ENCODE measurements around the gene ABAT. TPM values are rescaled to one million over a fixed set of nuclear protein-coding genes. Genes with fewer than 3 reads are reported as not detected.
A peak's percentile ranks its signal among the peaks of the same experiment; 100 is the strongest.

Gene ABAT
- polyA plus RNA-seq, 4 donors, result 13.4 to 41.6 (median 34.6) TPM

DNA sequence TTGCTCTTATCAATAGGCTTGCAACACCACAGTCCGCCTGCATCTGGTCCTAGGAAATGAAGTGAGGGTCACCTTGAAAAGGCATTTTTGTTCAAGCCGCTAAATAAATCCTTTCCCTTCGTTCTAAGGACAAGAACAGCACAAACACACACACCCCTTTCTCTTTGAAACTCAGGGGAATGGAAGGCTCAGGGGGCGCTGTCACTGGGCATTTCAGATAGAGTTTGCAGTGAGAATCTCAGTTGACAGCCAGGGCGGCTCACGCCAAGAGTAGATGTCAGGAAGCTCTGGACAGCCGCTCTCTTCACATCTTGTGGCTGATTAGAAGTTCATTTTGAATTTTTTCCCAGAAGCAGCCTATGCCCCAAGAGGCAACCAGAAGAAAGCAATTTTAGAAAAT, 39.8 kb downstream of the ABAT start:
- no peak for FAIRE-seq
- no peaks in the 10 kb centered on the region for H3K27me3 ChIP-seq (ENCODE audit: control insufficient read depth in 3 of 3, insufficient read depth in 3 of 3, low read length in 3 of 3)

GRCh38 chr16:8714807-8715206, 40.4 kb downstream of the ABAT start:
- Histone ChIP-seq H3K36me3 (ENCODE audit: control insufficient read depth in 3 of 3, insufficient read depth in 2 of 3, low read depth in 1 of 3, low read length in 3 of 3) (peaks cover 0 to 11% (median 0%) of the 10 kb centered on the region in 3 donors), H3K4me1 (ENCODE audit: control insufficient read depth in 3 of 3, insufficient read depth in 2 of 3, low read depth in 1 of 3, low read length in 2 of 3) (peaks cover 0 to 15% (median 0%) of the 10 kb centered on the region in 3 donors), H3K9me3 (ENCODE audit: control insufficient read depth in 2 of 2, insufficient read depth in 1 of 2, low read depth in 1 of 2, low read length in 1 of 2) (no peaks in the 10 kb centered on the region), H3K27ac (ENCODE audit: low read depth in 1 of 3, low read length in 2 of 3) (no peak overlapping the region), H3K27me3 (ENCODE audit: control insufficient read depth in 3 of 3, insufficient read depth in 3 of 3, low read length in 3 of 3) (no peaks in the 10 kb centered on the region), H3K4me3 (ENCODE audit: low read depth in 1 of 3, low read length in 3 of 3) (no peak overlapping the region)
- no peak for FAIRE-seq
- DNase-seq, result no peak
- WGBS, 3 donors, result 82 to 85% (median 83%) methylated on average over 14 of the region's 14 CpGs

More for the DNA sequence above, 39.8 kb downstream of the ABAT start:
- H3K4me3 ChIP-seq (ENCODE audit: low read depth in 1 of 3, low read length in 3 of 3), result no peak overlapping the region
- H3K36me3 ChIP-seq (ENCODE audit: control insufficient read depth in 3 of 3, insufficient read depth in 2 of 3, low read depth in 1 of 3, low read length in 3 of 3), result peaks cover 0 to 13% (median 0%) of the 10 kb centered on the region in 3 donors
- 83 to 87% (median 85%) methylated on average over 7 of the region's 7 CpGs for WGBS, 3 donors
- DNase-seq, result no peak
- peaks cover 0 to 9% (median 0%) of the 10 kb centered on the region in 3 donors for H3K4me1 ChIP-seq (ENCODE audit: control insufficient read depth in 3 of 3, insufficient read depth in 2 of 3, low read depth in 1 of 3, low read length in 2 of 3)
- no peaks in the 10 kb centered on the region for H3K9me3 ChIP-seq (ENCODE audit: control insufficient read depth in 2 of 2, insufficient read depth in 1 of 2, low read depth in 1 of 2, low read length in 1 of 2)
- no peak overlapping the region for H3K27ac ChIP-seq (ENCODE audit: low read depth in 1 of 3, low read length in 2 of 3)

DNA sequence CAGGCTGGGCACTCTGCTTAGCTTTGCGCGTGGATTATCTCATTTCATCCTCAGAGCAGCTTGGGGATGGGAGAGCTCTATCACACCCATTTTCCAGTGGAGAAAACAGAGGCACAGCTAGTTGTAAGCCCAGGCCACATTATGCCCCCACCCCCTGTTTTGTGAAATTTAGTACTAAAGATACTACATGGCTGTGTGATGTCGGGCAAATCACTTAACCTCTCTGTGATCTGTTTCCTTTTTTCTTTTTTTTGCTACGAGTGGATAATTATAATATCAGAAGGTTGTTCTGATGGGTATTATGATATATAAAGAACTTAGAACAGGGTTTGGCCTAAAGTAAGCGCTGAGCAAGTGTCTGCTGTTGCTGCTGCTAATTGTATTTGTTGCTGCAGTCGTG, 41.6 kb downstream of the ABAT start:
- 91 to 93% (median 92%) methylated on average over 6 of the region's 6 CpGs for WGBS, 3 donors
- no peak for FAIRE-seq
- H3K27ac ChIP-seq (ENCODE audit: low read depth in 1 of 3, low read length in 2 of 3), result no peak overlapping the region

DNA sequence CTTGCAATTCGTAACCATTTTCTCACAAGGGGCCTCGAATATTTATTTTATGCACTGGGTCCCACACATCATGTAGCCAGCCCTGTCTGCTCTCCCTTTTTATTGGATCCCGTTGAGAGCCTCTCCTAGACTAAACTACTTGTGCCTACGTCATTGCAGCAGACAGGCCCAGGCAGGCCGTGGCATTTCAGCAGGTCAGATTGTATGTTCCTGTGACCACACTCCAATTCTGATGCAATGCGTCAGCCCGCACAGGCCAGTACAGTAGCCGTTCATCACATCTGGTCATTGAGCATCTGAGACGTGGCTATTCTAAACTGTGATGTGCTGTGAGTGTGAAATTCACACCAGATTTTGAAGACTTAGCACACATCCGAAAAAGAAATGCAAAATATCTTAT, 42.2 kb downstream of the ABAT start:
- Histone ChIP-seq H3K27me3 (ENCODE audit: control insufficient read depth in 3 of 3, insufficient read depth in 3 of 3, low read length in 3 of 3) (no peaks in the 10 kb centered on the region), H3K27ac (ENCODE audit: low read depth in 1 of 3, low read length in 2 of 3) (no peak overlapping the region), H3K4me3 (ENCODE audit: low read depth in 1 of 3, low read length in 3 of 3) (no peak overlapping the region), H3K9me3 (ENCODE audit: control insufficient read depth in 2 of 2, insufficient read depth in 1 of 2, low read depth in 1 of 2, low read length in 1 of 2) (no peaks in the 10 kb centered on the region), H3K36me3 (ENCODE audit: control insufficient read depth in 3 of 3, insufficient read depth in 2 of 3, low read depth in 1 of 3, low read length in 3 of 3) (peaks cover 0 to 10% (median 0%) of the 10 kb centered on the region in 3 donors), H3K4me1 (ENCODE audit: control insufficient read depth in 3 of 3, insufficient read depth in 2 of 3, low read depth in 1 of 3, low read length in 2 of 3) (peaks cover 0 to 20% (median 0%) of the 10 kb centered on the region in 3 donors)
- 81 to 94% (median 89%) methylated on average over 10 of the region's 10 CpGs for WGBS, 3 donors
- no peak for DNase-seq
- FAIRE-seq, result no peak

More for the DNA sequence above, 41.6 kb downstream of the ABAT start:
- H3K4me3 ChIP-seq (ENCODE audit: low read depth in 1 of 3, low read length in 3 of 3), result no peak overlapping the region
- peaks cover 0 to 20% (median 0%) of the 10 kb centered on the region in 3 donors for H3K4me1 ChIP-seq (ENCODE audit: control insufficient read depth in 3 of 3, insufficient read depth in 2 of 3, low read depth in 1 of 3, low read length in 2 of 3)
- peaks cover 0 to 10% (median 0%) of the 10 kb centered on the region in 3 donors for H3K36me3 ChIP-seq (ENCODE audit: control insufficient read depth in 3 of 3, insufficient read depth in 2 of 3, low read depth in 1 of 3, low read length in 3 of 3)
- H3K27me3 ChIP-seq (ENCODE audit: control insufficient read depth in 3 of 3, insufficient read depth in 3 of 3, low read length in 3 of 3), result no peaks in the 10 kb centered on the region
- DNase-seq, result no peak
- H3K9me3 ChIP-seq (ENCODE audit: control insufficient read depth in 2 of 2, insufficient read depth in 1 of 2, low read depth in 1 of 2, low read length in 1 of 2), result no peaks in the 10 kb centered on the region

DNA sequence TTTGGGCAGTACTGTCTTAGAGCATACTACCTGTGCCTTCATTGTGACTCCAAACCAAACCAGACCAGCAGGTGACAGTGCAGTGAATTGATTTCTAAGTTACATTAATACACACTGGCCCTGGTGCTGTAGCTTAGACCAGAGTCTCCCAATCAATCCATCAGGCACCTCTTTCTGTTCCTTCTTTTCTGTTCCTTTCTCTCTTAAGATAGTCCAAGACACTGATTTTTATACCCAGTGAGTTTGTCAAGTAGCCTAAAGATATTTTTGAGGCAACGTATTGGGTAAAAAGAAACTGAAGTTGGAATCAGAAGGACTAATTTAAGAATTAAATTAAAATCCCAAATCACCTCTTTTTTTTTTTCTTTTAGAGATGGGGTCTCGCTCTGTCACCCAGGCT, 43.1 kb downstream of the ABAT start:
- no peak for FAIRE-seq
- Histone ChIP-seq H3K27ac (ENCODE audit: low read depth in 1 of 3, low read length in 2 of 3) (no peak overlapping the region), H3K4me1 (ENCODE audit: control insufficient read depth in 3 of 3, insufficient read depth in 2 of 3, low read depth in 1 of 3, low read length in 2 of 3) (peaks cover 0 to 27% (median 0%) of the 10 kb centered on the region in 3 donors), H3K27me3 (ENCODE audit: control insufficient read depth in 3 of 3, insufficient read depth in 3 of 3, low read length in 3 of 3) (no peaks in the 10 kb centered on the region), H3K4me3 (ENCODE audit: low read depth in 1 of 3, low read length in 3 of 3) (no peak overlapping the region), H3K36me3 (ENCODE audit: control insufficient read depth in 3 of 3, insufficient read depth in 2 of 3, low read depth in 1 of 3, low read length in 3 of 3) (peaks cover 0 to 11% (median 0%) of the 10 kb centered on the region in 3 donors), H3K9me3 (ENCODE audit: control insufficient read depth in 2 of 2, insufficient read depth in 1 of 2, low read depth in 1 of 2, low read length in 1 of 2) (no peaks in the 10 kb centered on the region)
- 92 to 98% (median 95%) methylated on average over 2 of the region's 2 CpGs for WGBS, 3 donors
- no peak for DNase-seq

- H3K4me3 ChIP-seq (ENCODE audit: low read depth in 1 of 3, low read length in 3 of 3), result no peak overlapping the region
- peaks cover 0 to 14% (median 0%) of the 10 kb centered on the region in 3 donors for H3K36me3 ChIP-seq (ENCODE audit: control insufficient read depth in 3 of 3, insufficient read depth in 2 of 3, low read depth in 1 of 3, low read length in 3 of 3)
- H3K9me3 ChIP-seq (ENCODE audit: control insufficient read depth in 2 of 2, insufficient read depth in 1 of 2, low read depth in 1 of 2, low read length in 1 of 2), result no peaks in the 10 kb centered on the region
- peaks cover 0 to 27% (median 0%) of the 10 kb centered on the region in 3 donors for H3K4me1 ChIP-seq (ENCODE audit: control insufficient read depth in 3 of 3, insufficient read depth in 2 of 3, low read depth in 1 of 3, low read length in 2 of 3)
- no peak overlapping the region for H3K27ac ChIP-seq (ENCODE audit: low read depth in 1 of 3, low read length in 2 of 3)
- 95 to 98% (median 97%) methylated on average over 5 of the region's 5 CpGs for WGBS, 3 donors
- H3K27me3 ChIP-seq (ENCODE audit: control insufficient read depth in 3 of 3, insufficient read depth in 3 of 3, low read length in 3 of 3), result no peaks in the 10 kb centered on the region
- DNase-seq (no peak), FAIRE-seq (no peak)
Measured at GRCh38 chr16:8717892-8718415, 43.5 kb downstream of the ABAT start.

DNA sequence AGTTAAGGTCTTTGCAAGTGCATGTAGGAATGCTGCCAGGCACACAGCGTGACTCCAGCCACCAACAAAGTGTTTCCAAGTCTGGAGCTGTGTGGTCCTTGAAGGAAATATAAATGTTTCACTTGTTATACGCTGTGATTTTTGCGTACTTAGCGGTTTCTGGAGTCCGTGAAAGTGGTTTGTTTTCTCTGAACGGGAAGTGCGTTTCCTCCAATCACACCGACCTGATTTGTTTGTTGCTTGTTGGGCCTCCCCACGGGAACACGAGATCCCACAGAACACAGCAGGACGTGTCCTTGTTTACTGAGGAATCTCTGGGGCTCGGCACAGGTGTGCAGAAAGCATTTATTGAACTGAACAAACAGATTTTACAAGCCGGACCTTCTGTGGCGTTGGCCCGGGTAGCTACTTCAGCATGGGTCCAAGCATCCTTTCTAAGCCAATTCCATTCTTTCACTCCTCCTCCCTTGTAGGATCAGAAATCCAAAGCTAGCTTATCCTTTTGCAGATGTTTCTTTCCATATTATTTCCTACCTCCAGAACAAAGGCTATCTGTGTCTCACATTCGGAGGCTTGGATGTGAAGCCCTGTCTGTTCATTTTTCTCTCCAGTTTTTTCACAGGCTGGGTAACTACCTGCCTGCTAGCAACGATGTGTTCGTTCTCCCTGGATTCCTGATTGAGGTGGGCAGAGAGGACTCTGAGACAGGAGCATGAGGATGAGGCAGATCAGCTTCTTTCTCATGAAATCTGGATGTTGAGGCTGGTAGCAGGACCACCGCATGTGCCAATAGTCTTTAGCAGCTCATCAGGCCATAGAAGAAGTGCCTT, 44.6 kb downstream of the ABAT start:
- 27 to 59% (median 49%) methylated on average over 19 of the region's 19 CpGs for WGBS, 3 donors
- Histone ChIP-seq H3K4me3 (ENCODE audit: low read depth in 1 of 3, low read length in 3 of 3) (no peak overlapping the region), H3K27me3 (ENCODE audit: control insufficient read depth in 3 of 3, insufficient read depth in 3 of 3, low read length in 3 of 3) (no peaks in the 10 kb centered on the region), H3K36me3 (ENCODE audit: control insufficient read depth in 3 of 3, insufficient read depth in 2 of 3, low read depth in 1 of 3, low read length in 3 of 3) (peaks cover 0 to 14% (median 0%) of the 10 kb centered on the region in 3 donors), H3K4me1 (ENCODE audit: control insufficient read depth in 3 of 3, insufficient read depth in 2 of 3, low read depth in 1 of 3, low read length in 2 of 3) (peaks cover 0 to 27% (median 0%) of the 10 kb centered on the region in 3 donors), H3K27ac (ENCODE audit: low read depth in 1 of 3, low read length in 2 of 3) (no peak overlapping the region), H3K9me3 (ENCODE audit: control insufficient read depth in 2 of 2, insufficient read depth in 1 of 2, low read depth in 1 of 2, low read length in 1 of 2) (no peaks in the 10 kb centered on the region)
- FAIRE-seq, result no peak
- peak in 1 of 2 donors; percentile 34 for DNase-seq

GRCh38 chr16:8720080-8720966, 45.9 kb downstream of the ABAT start:
- Histone ChIP-seq H3K36me3 (ENCODE audit: control insufficient read depth in 3 of 3, insufficient read depth in 2 of 3, low read depth in 1 of 3, low read length in 3 of 3) (peaks cover 0 to 12% (median 0%) of the 10 kb centered on the region in 3 donors), H3K4me3 (ENCODE audit: low read depth in 1 of 3, low read length in 3 of 3) (peak overlapping the region in 1 of 3 donors; percentile 30), H3K27ac (ENCODE audit: low read depth in 1 of 3, low read length in 2 of 3) (peak overlapping the region in 1 of 3 donors; percentile 55), H3K9me3 (ENCODE audit: control insufficient read depth in 2 of 2, insufficient read depth in 1 of 2, low read depth in 1 of 2, low read length in 1 of 2) (no peaks in the 10 kb centered on the region), H3K4me1 (ENCODE audit: control insufficient read depth in 3 of 3, insufficient read depth in 2 of 3, low read depth in 1 of 3, low read length in 2 of 3) (peaks cover 0 to 27% (median 0%) of the 10 kb centered on the region in 3 donors), H3K27me3 (ENCODE audit: control insufficient read depth in 3 of 3, insufficient read depth in 3 of 3, low read length in 3 of 3) (no peaks in the 10 kb centered on the region)
- 35 to 46% (median 39%) methylated on average over 14 of the region's 14 CpGs for WGBS, 3 donors
- FAIRE-seq, result no peak
- peak; percentile 12 to 95 for DNase-seq

Data from small intestine (tissue), 7 donors.